Measurements from ENCODE around the gene PTPN9.

DNA sequence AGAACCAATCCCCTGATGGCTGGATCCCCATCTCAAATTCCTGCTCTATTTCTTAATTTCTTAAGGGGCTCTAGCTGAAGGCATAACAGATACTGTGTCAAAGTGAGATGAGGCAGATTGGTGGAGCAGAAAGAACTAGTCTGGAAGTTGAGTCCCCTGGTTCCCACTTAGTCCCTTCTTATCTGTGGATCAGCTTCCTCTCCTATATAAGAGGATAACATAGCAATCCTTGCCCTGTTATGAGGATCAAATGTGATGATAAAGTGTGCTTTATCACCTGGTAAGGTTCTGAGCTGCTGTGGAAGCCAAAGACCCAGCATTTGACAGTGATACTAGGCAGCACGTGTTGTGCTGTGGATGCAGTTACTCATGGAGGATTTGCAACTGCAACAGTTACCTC lies 119.5 kb downstream of the PTPN9 start:
- TF ChIP-seq, protein P1, sequence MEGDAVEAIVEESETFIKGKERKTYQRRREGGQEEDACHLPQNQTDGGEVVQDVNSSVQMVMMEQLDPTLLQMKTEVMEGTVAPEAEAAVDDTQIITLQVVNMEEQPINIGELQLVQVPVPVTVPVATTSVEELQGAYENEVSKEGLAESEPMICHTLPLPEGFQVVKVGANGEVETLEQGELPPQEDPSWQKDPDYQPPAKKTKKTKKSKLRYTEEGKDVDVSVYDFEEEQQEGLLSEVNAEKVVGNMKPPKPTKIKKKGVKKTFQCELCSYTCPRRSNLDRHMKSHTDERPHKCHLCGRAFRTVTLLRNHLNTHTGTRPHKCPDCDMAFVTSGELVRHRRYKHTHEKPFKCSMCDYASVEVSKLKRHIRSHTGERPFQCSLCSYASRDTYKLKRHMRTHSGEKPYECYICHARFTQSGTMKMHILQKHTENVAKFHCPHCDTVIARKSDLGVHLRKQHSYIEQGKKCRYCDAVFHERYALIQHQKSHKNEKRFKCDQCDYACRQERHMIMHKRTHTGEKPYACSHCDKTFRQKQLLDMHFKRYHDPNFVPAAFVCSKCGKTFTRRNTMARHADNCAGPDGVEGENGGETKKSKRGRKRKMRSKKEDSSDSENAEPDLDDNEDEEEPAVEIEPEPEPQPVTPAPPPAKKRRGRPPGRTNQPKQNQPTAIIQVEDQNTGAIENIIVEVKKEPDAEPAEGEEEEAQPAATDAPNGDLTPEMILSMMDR (IDR thresholded peaks at IDR 0.05; ENCODE audit: low read length), result no peak
- no peak for TF ChIP-seq EZH2 (IDR thresholded peaks at IDR 0.05; ENCODE audit: borderline replicate concordance, low read length)
